ENCODE data around the gene KCNQ2. TPM values are rescaled to one million over a fixed set of nuclear protein-coding genes. Genes with fewer than 3 reads are reported as not detected.
A peak's percentile ranks its signal among the peaks of the same experiment; 100 is the strongest.

KCNQ2 gene
- total RNA-seq, 2 donors from 2014 or later: 0.19 to 0.27 TPM

- TF ChIP-seq, protein P1, sequence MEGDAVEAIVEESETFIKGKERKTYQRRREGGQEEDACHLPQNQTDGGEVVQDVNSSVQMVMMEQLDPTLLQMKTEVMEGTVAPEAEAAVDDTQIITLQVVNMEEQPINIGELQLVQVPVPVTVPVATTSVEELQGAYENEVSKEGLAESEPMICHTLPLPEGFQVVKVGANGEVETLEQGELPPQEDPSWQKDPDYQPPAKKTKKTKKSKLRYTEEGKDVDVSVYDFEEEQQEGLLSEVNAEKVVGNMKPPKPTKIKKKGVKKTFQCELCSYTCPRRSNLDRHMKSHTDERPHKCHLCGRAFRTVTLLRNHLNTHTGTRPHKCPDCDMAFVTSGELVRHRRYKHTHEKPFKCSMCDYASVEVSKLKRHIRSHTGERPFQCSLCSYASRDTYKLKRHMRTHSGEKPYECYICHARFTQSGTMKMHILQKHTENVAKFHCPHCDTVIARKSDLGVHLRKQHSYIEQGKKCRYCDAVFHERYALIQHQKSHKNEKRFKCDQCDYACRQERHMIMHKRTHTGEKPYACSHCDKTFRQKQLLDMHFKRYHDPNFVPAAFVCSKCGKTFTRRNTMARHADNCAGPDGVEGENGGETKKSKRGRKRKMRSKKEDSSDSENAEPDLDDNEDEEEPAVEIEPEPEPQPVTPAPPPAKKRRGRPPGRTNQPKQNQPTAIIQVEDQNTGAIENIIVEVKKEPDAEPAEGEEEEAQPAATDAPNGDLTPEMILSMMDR (IDR thresholded peaks at IDR 0.05): no peak
- H3K27me3 ChIP-seq: no peaks in the 10 kb centered on the region
- intact Hi-C loops (cut with DNase I): no loop called here
- no peaks in the 10 kb centered on the region for H3K9me3 ChIP-seq
- H3K36me3 ChIP-seq: no peaks in the 10 kb centered on the region
- H3K4me1 ChIP-seq: no peaks in the 10 kb centered on the region
- H3K27ac ChIP-seq: no peak overlapping the region
- DNase-seq: no peak
- H3K9ac ChIP-seq (ENCODE audit: low read depth in 2 of 2, low read length in 2 of 2): no peak overlapping the region
- H3K4me3 ChIP-seq: no peak overlapping the region
Observed at GRCh38 chr20:63438121-63438520, 34.3 kb downstream of the KCNQ2 start.

DNA sequence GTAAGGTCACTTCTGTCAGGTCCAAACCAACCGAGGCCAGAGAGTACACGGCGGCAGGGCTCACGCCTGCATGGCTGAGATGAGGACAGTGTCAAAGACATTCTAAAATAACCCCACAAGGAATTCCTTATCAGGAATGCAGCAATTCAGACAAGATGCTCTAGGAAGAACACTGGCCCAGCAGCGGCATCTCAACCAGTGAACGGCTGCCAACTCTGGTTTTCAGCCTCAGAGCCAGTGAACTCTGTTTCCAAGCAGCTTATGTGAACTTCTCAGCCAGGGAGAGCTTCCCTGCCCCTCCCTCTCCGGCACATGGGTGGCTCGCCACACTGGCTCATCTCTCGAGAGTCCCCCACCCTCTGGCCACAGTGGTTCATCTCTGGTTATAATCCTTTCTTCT lies 36.9 kb downstream of the KCNQ2 start:
- Histone ChIP-seq H3K27me3 (no peaks in the 10 kb centered on the region), H3K4me3 (no peak overlapping the region), H3K27ac (no peak overlapping the region), H3K36me3 (no peaks in the 10 kb centered on the region), H3K9me3 (no peaks in the 10 kb centered on the region), H3K4me1 (no peaks in the 10 kb centered on the region), H3K9ac (ENCODE audit: low read depth in 2 of 2, low read length in 2 of 2) (no peak overlapping the region)
- TF ChIP-seq, protein P1 (IDR thresholded peaks at IDR 0.05): no peak
- intact Hi-C loops (cut with DNase I): no loop called here
- DNase-seq: no peak

- Histone ChIP-seq H3K27me3 (no peaks in the 10 kb centered on the region), H3K9ac (ENCODE audit: low read depth in 2 of 2, low read length in 2 of 2) (no peak overlapping the region), H3K27ac (no peak overlapping the region), H3K9me3 (no peaks in the 10 kb centered on the region), H3K36me3 (no peaks in the 10 kb centered on the region), H3K4me3 (no peak overlapping the region), H3K4me1 (no peaks in the 10 kb centered on the region)
- DNase-seq: peak; percentile 55
- intact Hi-C loops (cut with DNase I): no loop called here
- TF ChIP-seq, protein P1 (IDR thresholded peaks at IDR 0.05): peak; percentile 64
Observed at GRCh38 chr20:63434599-63435378, 37.7 kb downstream of the KCNQ2 start.

GRCh38 chr20:63433756-63434531 lies 38.5 kb downstream of the KCNQ2 start:
- no peaks in the 10 kb centered on the region for H3K9me3 ChIP-seq
- H3K27ac ChIP-seq: no peak overlapping the region
- H3K4me1 ChIP-seq: no peaks in the 10 kb centered on the region
- H3K36me3 ChIP-seq: no peaks in the 10 kb centered on the region
- intact Hi-C loops (cut with DNase I): no loop called here
- H3K4me3 ChIP-seq: no peak overlapping the region
- TF ChIP-seq, protein P1 (IDR thresholded peaks at IDR 0.05): no peak
- no peak for DNase-seq
- no peaks in the 10 kb centered on the region for H3K27me3 ChIP-seq
- no peak overlapping the region for H3K9ac ChIP-seq (ENCODE audit: low read depth in 2 of 2, low read length in 2 of 2)

DNA sequence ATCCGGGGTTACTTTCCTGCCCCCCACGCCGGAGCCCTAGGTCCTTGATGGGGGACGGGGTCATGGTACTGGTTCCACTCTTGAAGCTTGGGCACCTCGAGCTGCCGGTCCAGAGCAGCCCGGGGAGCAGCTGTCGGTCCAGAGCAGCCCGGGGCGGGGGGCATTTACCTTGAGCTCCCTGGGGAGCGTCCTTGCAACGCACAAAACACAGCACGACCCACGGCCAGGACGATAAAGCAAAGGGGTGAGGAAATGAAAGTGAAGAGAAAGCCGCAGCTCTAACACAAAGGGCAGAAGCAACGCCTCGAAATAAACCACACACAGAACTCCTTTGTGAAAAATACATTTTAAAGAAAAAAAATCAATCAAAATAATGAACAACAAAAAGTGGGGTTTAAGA lies 39.1 kb downstream of the KCNQ2 start:
- TF ChIP-seq, protein P1 (IDR thresholded peaks at IDR 0.05): no peak
- no peak overlapping the region for H3K27ac ChIP-seq
- H3K27me3 ChIP-seq: no peaks in the 10 kb centered on the region
- H3K9me3 ChIP-seq: no peaks in the 10 kb centered on the region
- H3K9ac ChIP-seq (ENCODE audit: low read depth in 2 of 2, low read length in 2 of 2): no peak overlapping the region
- DNase-seq: no peak
- no peak overlapping the region for H3K4me3 ChIP-seq
- no peaks in the 10 kb centered on the region for H3K36me3 ChIP-seq
- intact Hi-C loops (cut with DNase I): no loop called here
- H3K4me1 ChIP-seq: no peaks in the 10 kb centered on the region
